Eye (tissue), 1 donor: ENCODE data around the gene RAD51B.

Source experiments
- DNase-seq: peaks from one replicate; pipeline ENCODE4 v3.0.0-alpha.2; 2015

RAD51B gene

GRCh38 chr14:68154275-68154674, 334.7 kb downstream of the RAD51B start:
- no peak for DNase-seq

DNA sequence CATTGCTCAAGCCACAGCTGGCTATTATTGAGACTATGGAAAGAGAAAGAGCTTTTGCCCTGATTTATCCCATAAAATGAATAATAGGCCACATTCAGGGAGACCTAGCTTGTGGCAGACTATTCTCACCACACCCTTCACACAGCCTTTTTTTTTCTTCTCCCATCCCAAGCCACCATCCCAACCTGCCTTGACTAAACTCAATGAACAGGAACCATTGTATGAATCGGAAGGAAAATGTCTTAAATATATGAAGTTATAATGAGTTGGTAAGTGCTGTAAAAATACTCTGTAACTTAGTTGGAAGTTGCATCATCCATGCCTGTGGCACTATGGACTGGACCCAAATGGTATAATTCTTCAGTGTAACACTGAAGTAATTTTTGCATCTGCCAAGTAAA, 338.4 kb downstream of the RAD51B start:
- DNase-seq, result no peak

GRCh38 chr14:68158640-68159039, 339.1 kb downstream of the RAD51B start:
- no peak for DNase-seq

DNA sequence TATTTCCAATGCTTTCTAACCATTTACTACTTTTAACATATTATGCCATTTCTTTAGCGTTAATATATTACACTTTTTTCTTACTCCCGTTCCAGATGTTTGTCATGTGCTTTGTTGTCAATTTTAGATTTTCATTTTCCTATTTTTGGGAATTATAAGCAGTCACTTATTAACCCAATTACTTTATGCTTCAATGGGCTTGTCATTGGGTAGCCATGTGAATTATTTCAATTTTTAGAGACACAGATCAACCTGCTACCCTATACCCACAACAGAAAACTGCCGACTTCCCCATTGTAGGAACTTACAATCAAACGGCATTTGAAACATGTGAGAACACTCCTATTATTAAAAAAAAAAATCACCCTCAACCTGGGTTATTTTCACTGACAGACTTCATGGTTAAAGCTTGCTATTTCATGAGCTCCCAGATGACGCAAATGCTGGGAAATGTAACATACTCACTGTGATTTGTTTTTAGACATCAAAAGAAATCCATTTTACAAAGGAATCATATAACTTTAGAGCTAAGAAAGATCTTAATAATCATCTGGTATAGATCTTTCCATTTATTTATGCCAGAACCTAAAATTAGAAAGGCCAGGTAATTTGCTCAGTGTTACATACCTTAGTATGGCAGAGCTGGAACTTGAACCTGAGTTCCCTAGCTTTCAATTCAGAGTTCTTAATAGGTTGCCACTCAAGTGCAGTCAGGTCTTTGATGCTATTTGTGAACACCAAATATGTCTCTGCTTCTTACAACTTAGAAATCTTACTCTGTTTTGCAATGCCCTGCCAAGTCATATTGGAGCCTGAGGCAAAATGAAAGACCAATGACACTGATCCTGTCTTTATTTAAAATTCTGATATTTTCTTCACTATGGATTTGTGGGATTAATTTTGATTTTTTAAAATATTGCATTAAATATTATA, 340.4 kb downstream of the RAD51B start:
- DNase-seq, result peak; percentile 92

- peak; percentile 54 for DNase-seq
These were observed 341.4 kb downstream of the RAD51B start for GRCh38 chr14:68160779-68161546.

DNA sequence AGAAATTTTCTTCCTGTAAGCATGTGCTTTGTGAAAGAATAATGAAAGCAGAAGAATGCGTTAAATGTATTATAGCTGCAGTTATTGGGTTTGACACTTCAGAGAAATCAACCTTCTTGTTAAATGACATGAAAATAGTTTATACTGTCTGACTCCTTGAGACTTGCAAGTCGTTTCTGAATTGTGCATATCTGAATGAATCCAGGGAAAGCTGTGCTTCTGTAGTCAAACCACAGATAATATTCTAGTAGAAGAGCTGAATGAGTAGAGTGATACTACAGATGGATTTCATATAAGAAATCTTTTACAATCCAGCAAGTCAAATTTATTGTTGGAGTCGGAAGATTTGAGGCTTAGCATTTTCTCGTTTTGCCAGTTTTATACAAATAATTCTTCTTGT, 343.3 kb downstream of the RAD51B start:
- DNase-seq, result no peak

DNA sequence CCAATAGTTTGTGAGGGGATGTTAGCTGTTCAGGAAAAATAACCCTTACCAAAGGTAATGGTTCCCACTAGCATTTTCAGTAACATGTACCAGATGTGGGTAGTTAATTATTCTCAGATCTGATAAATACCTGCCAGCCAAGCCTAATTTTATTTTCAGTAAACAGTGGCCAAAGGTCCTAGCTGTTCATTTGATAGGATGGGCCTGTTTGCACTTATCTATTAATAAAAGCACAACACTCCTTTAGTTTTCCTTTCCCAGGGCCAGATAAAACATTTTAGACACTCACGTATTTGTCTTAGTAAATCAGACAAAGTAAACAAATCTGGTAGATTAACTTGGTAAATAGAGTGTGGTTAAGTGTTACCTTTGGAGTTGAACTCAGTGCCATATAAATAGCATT, 345.1 kb downstream of the RAD51B start:
- no peak for DNase-seq

- DNase-seq, result no peak
These were observed 345.8 kb downstream of the RAD51B start for GRCh38 chr14:68165274-68165843.

DNA sequence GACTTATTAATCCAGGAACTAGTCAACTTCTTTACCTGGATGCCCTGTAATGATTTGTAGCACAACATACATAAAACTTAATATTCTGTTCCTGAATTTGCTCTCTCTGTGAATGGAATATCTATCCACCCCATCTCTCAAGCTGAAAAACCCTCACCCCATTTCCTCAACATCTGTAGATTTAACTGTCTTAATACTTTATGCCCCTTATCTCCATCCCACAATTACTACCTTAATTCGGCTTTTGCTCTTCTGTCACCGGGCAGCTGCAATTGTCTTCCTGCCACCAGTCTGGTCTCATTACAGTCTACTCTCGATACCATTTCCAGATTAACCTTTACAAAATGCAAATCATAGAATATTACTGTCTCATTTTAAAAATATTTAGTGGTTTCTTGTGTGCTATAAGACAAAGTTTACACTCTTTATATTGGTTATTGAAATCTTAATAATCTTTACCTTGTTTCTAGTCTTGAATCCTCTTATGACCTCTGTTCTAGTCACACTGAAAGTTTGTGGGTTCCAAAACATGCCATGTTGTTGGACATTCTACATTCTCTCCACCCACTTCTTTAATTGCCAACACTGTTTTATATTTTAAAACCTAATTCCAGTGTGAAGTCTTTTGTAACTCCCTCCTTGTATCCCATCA, 347.3 kb downstream of the RAD51B start:
- no peak for DNase-seq

DNA sequence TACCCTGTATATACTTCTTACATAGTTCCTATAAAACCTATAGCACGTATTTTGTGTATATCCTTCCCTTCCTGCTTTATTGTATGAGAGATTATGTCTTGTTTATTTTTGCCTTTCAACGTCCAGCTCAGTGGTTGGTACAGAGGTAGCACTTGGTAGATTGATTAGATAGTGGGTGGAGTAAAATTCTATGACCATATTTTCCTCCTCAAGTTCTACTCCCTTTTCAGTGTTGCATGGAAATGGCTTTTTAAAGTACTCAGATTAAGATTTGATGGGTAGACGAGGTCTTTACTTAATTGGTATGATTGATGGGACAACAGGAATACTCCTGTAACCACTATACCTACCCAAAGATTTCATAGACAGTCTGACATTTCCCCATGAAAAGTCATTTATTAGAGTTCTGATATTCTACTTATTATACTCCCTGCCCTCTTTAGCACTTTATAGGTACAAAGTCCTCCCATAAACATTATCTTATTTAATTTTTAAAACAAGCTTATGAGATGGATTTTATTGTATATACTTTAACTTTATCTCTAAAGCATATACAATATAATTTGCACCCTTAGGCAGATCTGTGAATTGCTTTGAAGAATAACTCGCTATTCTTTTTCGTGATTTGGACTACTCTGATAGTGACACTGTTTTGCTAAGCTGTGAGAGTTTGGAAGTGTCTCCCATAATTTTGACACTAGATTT, 348.0 kb downstream of the RAD51B start:
- no peak for DNase-seq

- DNase-seq, result no peak
These were observed 349.0 kb downstream of the RAD51B start for GRCh38 chr14:68168460-68169109.

- no peak for DNase-seq
These were observed 352.6 kb downstream of the RAD51B start for GRCh38 chr14:68172216-68172615.

DNA sequence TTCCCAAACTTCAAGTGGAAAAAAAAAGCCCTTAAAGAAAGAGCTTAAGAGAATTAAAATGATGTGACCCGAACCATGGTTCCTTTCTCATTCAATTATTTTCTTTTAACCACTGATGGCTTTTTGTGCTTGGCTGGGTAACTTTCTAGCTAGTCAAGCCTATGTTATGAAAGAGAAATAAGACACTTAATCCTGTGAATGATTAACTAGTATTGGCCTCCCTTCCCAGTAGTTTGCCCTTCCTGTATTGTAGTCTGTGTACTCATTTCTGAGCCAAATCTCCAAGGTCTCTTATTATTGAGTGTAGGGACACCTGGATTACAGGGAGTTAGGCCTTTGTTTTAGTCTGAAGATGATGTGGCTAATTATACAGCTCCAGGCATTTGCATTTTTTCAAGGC, 353.0 kb downstream of the RAD51B start:
- peak; percentile 60 for DNase-seq

DNA sequence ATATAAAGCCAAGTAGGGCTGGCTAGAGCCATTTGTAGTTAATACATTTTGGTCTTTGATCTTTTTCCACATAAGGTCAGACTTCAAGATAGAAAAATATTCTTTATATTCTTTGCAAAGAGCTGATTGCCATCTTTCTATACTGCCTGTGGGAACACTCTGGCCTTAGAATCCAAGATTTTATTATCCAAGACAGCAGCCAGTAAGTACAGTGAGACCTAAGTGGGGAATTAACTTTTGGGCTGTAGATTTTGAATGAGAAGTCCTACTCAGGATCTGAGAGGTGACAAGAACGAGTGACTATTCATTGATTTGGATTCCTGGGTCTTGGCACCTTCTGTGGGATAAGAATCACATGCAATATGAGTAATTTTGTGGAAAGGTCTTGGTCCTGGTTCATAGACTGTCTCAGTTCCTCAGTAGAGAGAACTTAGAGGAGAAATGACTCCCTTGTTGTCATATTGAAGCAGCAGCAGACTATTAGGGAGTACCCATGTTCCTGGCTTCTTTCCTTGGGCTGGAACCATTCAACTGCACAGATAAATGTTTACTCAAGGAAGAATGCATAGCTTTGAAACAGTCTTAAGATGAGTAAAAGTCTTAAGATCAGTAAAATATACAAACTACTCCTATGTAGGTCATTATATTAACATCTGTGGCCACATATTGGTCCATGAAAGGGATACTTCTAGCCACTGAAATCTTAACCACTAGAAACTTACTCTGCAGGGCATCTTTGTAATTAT, 353.8 kb downstream of the RAD51B start:
- DNase-seq, result no peak

DNA sequence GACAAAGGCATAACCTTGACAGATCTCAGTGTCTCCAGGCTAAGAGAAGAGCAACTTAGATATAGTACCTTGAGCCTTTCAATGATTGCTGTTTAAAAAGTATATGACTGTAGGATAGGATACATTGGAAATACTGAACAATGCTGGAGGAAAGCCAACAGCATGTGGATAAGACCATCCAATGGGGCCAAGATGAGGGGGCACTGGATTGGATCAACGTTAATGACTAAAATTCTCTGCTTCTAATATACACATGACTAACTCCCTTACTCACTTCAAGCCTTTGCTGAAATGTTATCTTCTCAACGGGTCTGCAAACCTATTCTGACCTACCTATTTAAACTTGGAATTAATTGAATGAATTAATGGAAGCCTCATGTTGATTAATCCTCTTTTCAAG, 354.9 kb downstream of the RAD51B start:
- no peak for DNase-seq

GRCh38 chr14:68176687-68177086, 357.1 kb downstream of the RAD51B start:
- no peak for DNase-seq

GRCh38 chr14:68177728-68178127, 358.1 kb downstream of the RAD51B start:
- no peak for DNase-seq

DNA sequence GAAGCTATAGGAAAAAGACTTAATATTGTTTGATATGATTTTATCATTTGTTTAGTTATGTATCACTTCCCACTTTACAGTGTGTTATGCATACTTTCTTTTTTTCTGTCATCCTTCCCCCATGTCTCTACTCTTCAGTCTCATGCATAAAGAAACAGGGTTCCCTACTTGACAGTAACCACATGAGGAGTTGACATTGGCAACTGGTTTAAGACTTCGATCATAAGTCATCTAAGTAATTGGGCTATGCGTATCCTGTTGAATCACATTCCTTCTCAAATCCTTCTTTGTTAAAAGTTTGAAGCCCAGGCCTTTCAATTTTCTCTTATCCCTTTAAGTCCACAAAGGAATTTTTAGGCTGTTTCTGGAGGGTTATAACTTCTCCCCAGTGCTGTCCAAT, 358.7 kb downstream of the RAD51B start:
- DNase-seq, result no peak

GRCh38 chr14:68181519-68182326, 362.1 kb downstream of the RAD51B start:
- DNase-seq, result no peak

DNA sequence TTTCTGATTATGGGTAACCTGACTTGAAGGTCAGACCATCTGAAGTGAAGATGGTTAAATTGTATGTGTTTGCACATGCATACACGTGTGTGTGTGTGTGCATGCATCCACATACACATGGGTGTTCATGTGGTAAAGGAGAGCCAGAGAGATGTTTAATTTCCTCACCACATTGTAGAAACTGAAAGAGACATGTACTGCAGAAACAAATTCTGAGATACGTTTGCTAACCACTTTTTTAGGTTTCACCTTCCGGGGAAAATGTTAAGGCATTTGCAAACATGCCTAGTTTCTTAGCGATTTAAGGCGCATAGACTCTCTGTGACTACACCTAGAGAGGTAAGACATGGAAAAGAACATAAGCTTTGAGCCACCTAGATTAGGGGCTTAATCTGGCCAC, 362.9 kb downstream of the RAD51B start:
- no peak for DNase-seq
